GM19438 (cell line): ENCODE measurements around the gene RGL4.
"Not testable (repeated sequence)": the region's sequence is repeated elsewhere in the genome, so short reads cannot be mapped to it uniquely, and the experiment has no call there.

Experiments used
- ATAC-seq: cut with Tn5 transposase; IDR thresholded peaks from one replicate; pipeline ENCODE4 v1.9.1; 2021; ENCODE audit warnings: low read depth; ENCODE audit not compliant: unreplicated experiment

Gene RGL4

GRCh38 chr22:23690713-23691112, at the start of gene RGL4:
TSS of gene RGL4 (plus strand) at chr22:23691013. CDS start at chr22:23692031, 1,018 bp downstream.
- ATAC-seq = no peak

- ATAC-seq = not testable (repeated sequence)
Measured at GRCh38 chr22:23646526-23646925, 44.3 kb upstream of the RGL4 start.

DNA sequence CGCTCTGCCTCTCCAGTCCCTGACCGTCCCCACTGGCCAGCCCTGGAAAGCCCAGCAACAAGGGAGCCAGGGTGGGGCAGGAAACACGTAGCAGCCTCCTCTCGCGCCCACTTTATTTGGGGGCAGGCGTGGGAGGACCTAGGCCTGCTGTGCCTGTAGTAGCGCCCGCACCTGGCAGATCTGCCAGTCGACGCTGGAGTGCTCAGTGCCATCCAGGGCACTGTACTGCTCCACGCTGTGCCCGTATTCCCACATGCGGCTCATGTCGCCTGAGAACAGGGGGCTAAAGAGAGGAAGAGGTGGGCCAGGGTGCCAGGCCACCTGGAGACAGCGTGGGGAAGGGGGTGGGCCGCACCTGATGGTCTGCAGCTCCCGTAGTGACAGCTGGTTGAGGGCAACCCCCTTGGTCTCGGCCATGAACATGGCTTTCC, 41.7 kb upstream of the RGL4 start:
- ATAC-seq = no peak

GRCh38 chr22:23651676-23652075, 39.1 kb upstream of the RGL4 start:
- ATAC-seq = no peak

DNA sequence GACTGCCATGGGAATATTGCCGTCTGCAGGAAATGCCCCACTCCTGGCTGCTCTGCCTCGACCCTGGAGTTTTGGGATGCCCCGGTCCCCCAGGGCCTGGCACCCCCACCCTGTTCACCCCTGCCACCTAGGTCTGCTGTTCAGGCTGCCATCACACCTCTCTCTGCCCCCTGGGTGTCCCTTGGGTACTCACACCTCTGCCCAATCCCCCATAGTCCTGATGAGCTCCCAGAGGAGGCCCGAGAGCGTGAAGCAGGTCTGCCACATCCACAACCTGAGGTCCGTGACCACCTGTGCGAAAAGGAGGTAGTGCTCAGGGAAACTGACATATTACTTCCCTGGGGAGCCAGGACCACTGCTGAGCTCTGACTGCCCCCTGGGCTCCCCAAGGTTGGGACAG, 38.5 kb upstream of the RGL4 start:
- no peak for ATAC-seq

DNA sequence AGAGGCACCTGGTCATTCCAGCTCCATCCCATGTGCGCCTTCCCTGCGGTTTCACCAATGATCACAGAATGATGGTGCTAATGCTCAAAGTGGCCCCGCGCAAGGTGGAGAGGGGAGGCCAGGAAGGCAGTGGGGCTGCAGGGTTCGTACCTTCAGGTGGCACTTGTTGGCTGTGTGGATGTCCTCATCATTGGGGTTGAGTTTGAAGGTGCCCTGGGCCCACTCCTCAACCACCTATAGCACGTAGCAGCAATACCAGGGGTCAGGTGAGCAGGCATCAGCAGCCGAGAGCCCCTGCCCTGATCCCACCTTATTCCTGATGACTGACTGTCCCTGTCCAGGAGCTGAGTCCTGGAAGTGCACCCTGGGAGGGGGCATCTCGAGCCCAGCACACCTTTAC, 38.1 kb upstream of the RGL4 start:
- no peak for ATAC-seq

DNA sequence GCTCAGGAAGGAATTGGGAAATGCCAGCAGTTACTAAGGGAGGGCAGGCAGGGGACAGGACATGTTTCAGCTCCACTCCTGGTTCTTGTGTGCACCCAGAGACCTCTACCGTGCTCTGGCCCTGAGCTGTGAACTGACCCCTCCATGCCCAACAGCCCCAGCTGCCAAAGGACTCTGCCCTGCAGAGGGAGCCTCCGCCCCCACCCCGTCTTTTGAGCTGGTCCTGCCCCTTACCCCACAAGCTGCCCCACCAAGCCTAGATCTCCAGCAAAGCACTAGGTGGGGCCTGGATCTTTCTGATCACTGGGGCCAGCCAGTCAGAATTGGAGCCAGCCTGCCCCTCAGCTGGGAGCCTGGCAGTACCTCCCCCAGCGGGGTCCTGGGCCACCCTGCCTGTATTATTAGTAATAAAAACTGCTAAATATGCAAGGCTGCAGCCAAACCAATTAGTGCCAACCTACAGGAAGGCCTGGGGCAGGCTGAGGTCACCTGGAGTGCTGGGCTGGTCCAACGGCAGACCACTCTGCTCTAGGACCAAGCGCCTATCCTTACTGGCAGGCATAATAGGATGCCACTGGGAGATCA, 34.8 kb upstream of the RGL4 start:
- no peak for ATAC-seq

GRCh38 chr22:23657727-23658126, 33.1 kb upstream of the RGL4 start:
- no peak for ATAC-seq

GRCh38 chr22:23660381-23660780, 30.4 kb upstream of the RGL4 start:
- not testable (repeated sequence) for ATAC-seq

GRCh38 chr22:23670378-23671295, 20.2 kb upstream of the RGL4 start:
- ATAC-seq = no peak

DNA sequence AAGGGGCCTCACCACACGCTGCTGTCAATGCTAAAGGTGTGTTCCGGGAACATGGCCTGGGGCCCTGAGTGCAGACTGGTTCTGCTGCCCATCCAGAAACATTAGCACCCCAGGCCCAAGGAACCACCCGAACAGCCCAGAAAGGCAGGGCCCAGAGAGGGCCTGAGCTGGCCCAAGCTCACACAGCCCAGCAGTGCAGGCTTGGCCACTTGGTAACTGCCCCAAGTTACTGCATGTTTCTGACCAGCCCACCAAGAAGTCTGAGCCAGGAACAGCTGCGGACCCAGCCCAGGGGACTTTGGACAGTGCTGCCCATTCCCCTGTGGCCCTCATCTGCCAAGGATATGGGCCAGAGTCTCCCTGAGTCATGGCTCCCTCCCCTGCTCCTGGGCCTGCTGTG, 19.4 kb upstream of the RGL4 start:
- not testable (repeated sequence) for ATAC-seq

DNA sequence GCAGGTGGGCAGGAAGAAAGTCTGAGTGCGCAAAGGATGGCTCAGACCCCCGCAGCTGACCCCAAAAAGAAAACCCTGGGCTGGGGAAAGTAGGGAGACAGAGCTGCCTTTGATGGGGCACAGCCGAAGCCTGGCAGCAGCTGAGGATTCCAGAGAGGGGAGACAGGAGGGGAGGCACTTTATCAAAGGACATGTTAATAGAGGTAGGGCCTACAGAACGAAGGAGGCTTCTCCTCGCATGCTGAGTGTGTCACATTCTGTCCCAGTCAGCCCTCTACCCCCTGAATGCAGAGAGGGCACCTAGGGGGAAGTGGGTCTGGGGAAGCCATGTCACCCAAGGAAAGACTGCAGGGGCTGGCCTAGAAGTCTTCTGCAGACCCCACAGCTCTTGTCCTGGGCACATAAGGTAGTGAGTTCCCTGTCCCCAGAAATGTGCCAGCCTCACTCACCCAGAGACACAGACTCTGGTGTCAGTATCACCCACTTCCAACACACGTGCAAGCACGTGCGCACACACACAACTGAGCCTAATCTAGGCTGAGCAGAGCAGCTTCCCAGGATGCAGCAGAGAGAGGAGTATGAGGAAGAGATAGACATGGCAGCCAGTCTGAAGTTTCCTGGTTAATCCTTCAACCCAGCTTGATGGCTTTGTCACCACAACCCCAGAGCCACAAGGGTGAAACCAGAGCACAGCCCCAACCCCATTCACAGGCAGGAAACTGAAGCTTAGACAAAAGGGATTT, 18.3 kb upstream of the RGL4 start:
- not testable (repeated sequence) for ATAC-seq

GRCh38 chr22:23673050-23673620, 17.7 kb upstream of the RGL4 start:
- no peak for ATAC-seq

- no peak for ATAC-seq
Measured at GRCh38 chr22:23673826-23674690, 16.8 kb upstream of the RGL4 start.

GRCh38 chr22:23674886-23675501, 15.8 kb upstream of the RGL4 start:
- ATAC-seq = not testable (repeated sequence)

GRCh38 chr22:23675502-23676415, 15.1 kb upstream of the RGL4 start:
- ATAC-seq = no peak

GRCh38 chr22:23676841-23677700, 13.7 kb upstream of the RGL4 start:
- ATAC-seq = not testable (repeated sequence)

DNA sequence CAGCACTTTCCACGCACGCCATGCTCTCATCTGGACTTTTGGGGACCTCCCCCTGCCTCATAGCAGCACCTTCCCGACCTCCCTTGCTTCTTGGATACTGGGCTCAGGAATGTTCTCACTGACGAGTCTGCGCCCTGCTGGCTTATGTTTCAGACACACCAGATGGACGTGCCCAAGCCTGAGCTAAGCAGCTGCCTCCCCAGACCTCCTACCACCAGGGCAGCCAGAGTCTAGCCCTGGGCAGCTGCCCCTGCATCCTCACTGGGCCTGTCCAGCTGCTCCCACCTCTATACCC, 13.2 kb upstream of the RGL4 start:
- ATAC-seq = no peak
